ENCODE measurements around the gene CFAP97D1.

The CFAP97D1 gene

DNA sequence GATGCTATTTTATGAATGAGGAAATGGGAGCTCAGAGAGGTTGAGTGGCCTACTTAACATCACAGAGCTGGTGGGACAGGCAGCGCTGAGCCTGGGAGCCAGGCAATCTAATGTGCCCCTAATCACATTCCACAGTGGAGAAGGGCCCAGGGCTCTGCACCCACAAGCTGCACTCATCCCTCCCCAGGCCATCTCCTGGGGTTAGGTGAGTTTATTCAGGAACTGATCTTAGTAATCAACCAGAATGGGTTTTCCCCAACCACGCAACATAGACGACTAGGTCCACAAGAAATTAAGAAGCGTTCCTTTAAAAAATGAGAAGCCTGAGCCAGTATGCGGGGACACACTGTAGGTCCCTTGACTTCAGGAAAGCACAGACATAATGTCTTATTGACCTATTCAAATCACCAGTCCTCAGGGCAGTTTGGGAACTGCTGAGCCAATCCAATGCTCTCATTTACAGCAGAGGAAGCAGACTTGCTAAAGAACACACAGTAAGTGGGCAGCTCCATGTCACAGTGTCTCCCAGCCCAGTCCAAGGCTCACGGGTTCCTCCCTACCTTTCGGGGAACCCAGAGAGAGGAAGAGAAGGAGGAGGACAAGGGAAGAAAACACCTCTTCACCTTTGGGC lies 50.4 kb downstream of the CFAP97D1 start:
- no peak for DNase-seq

DNA sequence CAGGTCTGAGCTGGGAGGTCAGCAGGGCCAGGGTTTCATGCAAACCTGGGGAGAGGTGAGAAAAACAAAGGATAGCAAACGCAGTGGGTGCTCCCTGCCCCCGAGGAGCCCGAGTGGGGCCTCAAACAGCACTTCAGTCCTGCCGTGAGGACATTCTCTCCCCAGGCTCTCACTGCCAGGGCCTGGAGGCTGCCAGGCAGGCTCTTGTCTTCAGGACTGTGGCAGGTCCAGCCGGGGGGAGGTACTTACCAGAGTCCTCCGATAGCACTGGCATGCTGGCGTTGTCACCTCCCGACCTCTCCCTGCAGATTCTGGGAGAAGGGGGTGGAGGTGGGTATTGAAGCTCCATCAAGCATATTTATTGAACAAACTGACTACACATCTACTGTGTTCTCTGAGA lies 51.4 kb downstream of the CFAP97D1 start:
- DNase-seq: no peak

DNA sequence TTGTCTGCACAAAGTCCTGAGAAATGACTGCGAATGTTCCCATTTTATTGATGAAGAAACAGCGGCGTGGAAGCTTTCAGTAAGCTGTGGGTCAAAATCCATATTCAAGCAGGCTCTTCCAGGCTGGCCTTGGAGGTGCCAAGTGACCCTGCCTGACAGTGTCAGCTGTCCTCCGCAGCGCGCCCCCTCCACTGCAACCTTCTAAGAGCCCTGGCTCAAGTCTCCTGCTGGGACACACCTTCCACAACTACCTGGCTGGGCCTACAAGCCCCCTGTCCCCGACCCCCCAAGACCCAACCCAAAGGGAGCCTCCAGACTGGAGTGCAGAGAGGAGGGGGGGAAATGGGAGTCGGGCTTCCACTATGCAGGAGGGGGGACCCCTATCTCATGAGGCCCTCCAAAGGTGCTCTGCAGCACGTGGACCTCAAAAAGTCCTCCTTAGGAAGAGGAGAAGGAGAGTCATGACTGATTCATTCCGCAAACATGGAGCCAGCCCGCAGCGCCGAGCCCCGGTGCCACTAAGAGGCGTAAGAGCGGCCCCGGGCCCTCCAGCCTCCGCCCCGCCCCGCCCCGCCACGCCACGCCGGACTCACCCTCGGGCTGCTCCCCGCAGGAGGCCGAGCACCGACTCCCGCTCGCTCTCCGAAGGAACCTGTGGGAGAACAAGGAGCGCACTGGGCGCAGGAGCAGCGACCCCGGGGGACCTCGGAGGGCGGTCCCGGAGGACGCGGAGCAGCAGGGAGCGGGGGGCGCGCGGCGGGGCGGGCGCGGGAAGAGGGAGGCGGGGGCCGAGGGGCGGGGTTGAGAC lies 52.1 kb downstream of the CFAP97D1 start:
- DNase-seq: peak; percentile 74

DNA sequence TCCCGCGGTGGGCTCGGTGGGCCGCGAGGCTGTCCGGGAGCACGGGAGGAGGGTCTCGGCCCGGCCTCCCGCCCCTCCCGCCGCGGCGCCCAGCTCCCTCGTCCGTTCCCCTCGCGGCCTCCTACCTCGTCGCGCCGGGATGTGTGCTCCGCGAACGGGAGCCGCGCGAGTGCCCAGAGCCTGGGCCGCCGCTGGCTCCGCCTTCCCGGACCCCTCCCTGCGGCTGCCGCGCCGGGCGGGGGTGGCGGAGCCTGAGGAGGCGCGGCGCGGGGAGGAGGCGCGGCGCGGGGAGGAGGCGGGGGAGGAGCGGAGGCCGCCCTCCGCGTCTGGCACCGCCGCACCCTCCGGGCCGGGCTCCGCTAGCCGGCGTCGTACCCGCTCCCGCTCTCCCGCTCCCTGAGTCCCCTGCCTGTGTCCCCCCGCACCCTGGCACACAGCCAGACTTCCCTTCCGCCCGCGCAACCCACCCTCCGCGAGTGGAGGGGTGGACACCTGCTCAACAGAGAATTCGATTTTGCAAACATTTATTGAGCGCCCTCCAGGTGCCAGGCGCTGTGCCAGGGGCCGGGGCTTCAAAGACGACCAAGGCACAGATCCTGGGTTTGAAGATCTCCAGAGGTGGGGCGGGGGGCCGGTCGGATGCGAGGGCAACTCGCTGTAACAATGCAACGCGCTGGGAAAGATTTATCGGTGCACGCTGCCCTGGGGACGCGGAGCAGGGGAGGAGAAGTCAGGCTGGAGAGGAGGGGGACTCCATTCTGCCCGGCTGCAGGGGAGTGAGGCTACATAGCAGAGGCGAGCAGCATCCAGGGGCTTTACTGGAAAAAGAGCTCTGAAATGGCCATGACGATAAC lies 53.0 kb downstream of the CFAP97D1 start, which contains the start of gene MPP3:
TSS of gene MPP3 (minus strand) at position 171 of the 854 bp plus-strand sequence. CDS start 1,240 bp downstream, outside the sequence.
- DNase-seq: peak; percentile 89

DNA sequence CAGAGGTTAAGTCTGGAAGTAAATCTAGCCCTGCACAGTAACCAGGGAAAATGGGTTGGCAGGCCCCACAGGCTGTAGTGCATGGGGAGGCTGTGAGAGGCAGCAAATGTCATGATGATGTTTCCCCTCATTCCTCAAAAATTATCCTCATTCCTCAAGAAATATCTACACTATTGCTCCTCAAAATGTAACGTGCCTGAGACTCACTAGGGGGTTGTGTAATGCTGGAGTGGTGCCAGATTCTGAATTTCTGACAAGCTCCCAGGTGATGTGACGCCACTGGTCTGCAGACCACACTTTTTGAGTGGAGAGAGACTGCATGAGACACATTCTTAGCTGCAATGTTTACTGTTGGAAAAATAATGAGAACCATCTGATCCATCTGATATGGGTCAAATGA lies 53.9 kb downstream of the CFAP97D1 start:
- DNase-seq: peak; percentile 19
